Measurements from ENCODE around the gene TMEM269.

DNA sequence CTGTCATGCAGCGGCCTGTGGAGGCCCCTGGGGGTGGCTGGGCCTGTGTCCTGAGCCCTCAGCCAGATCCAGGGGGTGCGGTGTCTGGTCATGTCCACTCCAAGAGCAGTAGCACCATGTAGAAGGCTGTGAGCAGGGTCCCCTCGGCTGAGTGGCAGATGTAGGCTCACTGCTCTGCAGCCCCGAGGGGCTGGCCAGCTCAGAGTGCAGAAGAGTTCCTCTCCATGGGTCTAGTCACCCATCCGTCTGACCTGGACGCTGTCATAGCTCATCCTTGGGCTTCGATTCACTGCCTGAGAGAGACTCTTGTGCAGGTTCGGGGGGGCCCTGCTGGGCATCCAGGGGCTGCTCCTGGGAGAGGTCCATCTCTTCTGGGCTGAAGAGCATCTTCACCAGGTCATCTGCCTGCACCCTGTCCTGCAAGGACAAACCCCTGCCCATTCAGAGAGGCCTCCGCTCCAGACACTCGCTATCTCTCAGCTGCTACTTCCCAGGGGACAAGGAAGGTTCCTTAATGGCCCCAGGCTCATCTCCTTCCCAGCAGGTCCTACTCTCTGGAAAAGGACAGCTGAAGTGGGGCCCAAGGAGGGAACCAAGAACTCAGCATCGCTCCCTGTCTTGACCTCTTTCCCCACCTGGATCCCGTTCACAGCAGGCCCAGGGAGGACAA lies 38.2 kb upstream of the TMEM269 start:
- TF ChIP-seq, protein P1, sequence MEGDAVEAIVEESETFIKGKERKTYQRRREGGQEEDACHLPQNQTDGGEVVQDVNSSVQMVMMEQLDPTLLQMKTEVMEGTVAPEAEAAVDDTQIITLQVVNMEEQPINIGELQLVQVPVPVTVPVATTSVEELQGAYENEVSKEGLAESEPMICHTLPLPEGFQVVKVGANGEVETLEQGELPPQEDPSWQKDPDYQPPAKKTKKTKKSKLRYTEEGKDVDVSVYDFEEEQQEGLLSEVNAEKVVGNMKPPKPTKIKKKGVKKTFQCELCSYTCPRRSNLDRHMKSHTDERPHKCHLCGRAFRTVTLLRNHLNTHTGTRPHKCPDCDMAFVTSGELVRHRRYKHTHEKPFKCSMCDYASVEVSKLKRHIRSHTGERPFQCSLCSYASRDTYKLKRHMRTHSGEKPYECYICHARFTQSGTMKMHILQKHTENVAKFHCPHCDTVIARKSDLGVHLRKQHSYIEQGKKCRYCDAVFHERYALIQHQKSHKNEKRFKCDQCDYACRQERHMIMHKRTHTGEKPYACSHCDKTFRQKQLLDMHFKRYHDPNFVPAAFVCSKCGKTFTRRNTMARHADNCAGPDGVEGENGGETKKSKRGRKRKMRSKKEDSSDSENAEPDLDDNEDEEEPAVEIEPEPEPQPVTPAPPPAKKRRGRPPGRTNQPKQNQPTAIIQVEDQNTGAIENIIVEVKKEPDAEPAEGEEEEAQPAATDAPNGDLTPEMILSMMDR (IDR thresholded peaks at IDR 0.05; ENCODE audit: insufficient read depth, low read length) = no peak
- no peak for TF ChIP-seq POLR2AphosphoS5 (IDR thresholded peaks at IDR 0.05; ENCODE audit: low read depth)
